Pancreas (tissue), 10 donors: ENCODE data around the gene CAPZA2. TPM values are rescaled to one million over a fixed set of nuclear protein-coding genes. Genes with fewer than 3 reads are reported as not detected.

Experiments
- ATAC-seq, 4 donors: fragments of 200-7000 bp; cut with Tn5 transposase; one replicate each; pipeline versions ENCODE4 v1.8.0 to v1.9.1; 2020; ENCODE audit warnings: mild to moderate bottlenecking in 4 of 4, moderate library complexity in 4 of 4
- DNase-seq, 6 donors: peaks; one replicate each; pipeline ENCODE4 v3.0.0-alpha.2; 2020
- FAIRE-seq: peaks from 2 replicates; lab custom pipeline; 2012; peaks lifted over from hg19 to GRCh38; lab: Jason Lieb, UNC
- H3K27ac ChIP-seq, 4 donors: fragments of 200-600 bp; sonication (generic); 1 replicate in 3 of 4; 2 replicates in 1 of 4; pipeline versions ENCODE4 v1.5.0 to v1.8.0; 2020
- H3K27me3 ChIP-seq, 4 donors: fragments of 200-600 bp; one replicate each; pipeline ENCODE4 v1.8.0; 2021
- H3K36me3 ChIP-seq, 3 donors: fragments of 200-600 bp; sonication (generic) in 1 of 3; one replicate each; pipeline versions ENCODE4 v1.5.0 to v1.8.0; 2020 to 2021
- H3K4me1 ChIP-seq, 3 donors: fragments of 200-600 bp; one replicate each; pipeline ENCODE4 v1.8.0; 2021
- H3K4me3 ChIP-seq, 4 donors: fragments of 200-600 bp; sonication (generic) in 2 of 4; one replicate each; pipeline versions ENCODE4 v1.5.0 to v1.8.0; 2020 to 2021
- H3K9me3 ChIP-seq, 4 donors: fragments of 200-600 bp; one replicate each; pipeline ENCODE4 v1.8.0; 2021
- CTCF ChIP-seq, 4 donors: fragments of 200-600 bp; sonication (generic) in 3 of 4; IDR thresholded peaks; one replicate each; pipeline versions ENCODE4 v1.5.0 to v1.8.0; 2021; ENCODE audit warnings: antibody characterized with exemption in 4 of 4
- WGBS, 2 donors: extraction: QIAGEN DNeasy Blood & Tissue Kit; methylation state at CpG; one replicate each; pipeline ENCODE4 v1.1.7; 2013; 5-methylcytosine and 5-hydroxymethylcytosine counted together
- intact Hi-C, 3 donors: fragments of 100-400 bp; cut with DNase I; formaldehyde crosslinking; loops; one replicate each; pipeline versions ENCODE4 v1.11.1 to v1.14.2; 2022
- polyA plus RNA-seq, 2 donors: library from polyadenylated mRNA; stranded (reverse); fragments of 200-250 nt; gene quantifications; one replicate each; pipeline ENCODE4 v1.2.3, GENCODE V29; 2013
- total RNA-seq, 6 donors: library from RNA; stranded (reverse); fragmentation: NEBNext Ultra II Directional in 4 of 6; extraction: Animal tissue kit (Norgen Biotek cat#: 25700) in 4 of 6; gene quantifications; one replicate each; pipeline versions ENCODE4 v1.2.1 to v1.2.4, GENCODE V29; 2021 to 2023
- donor health status: healthy with polysubstance abuse.
- donor health status: DM: no; HTN: no; CAD: no; lungs with moderate emphysema.
- donor health status: DM: no; HTN: no; CAD: no.
- donor health status: control.
- donor health status: control.
- donor health status: Bipolar disorder and iron deficiency.
- donor health status: DM: yes; HTN: yes; CAD: no.
- donor health status: DM: no; HTN: no; CAD: no.
- donor health status: DM: no; HTN: no; CAD: no.
- donor health status: DM: yes; HTN: yes; CAD: no.

Gene CAPZA2
- total and polyA plus RNA-seq, 8 donors = 10.8 to 97.9 (median 58.3) TPM

- H3K9me3 ChIP-seq = no peaks in the 10 kb centered on the region
- intact Hi-C loops = no loop called here
- no peak for TF ChIP-seq CTCF (IDR thresholded peaks at IDR 0.05)
- H3K27me3 ChIP-seq = no peaks in the 10 kb centered on the region
- H3K4me3 ChIP-seq = no peak overlapping the region
- H3K36me3 ChIP-seq = no peaks in the 10 kb centered on the region
- ATAC-seq (no peak), DNase-seq (no peak), FAIRE-seq (no peak)
- no peaks in the 10 kb centered on the region for H3K4me1 ChIP-seq
- H3K27ac ChIP-seq = no peak overlapping the region
Measured at GRCh38 chr7:116824449-116824848, 37.9 kb upstream of the CAPZA2 start.

- 92 to 94% methylated on average over 4 of the region's 4 CpGs for WGBS, 2 donors
- H3K27me3 ChIP-seq = no peaks in the 10 kb centered on the region
- intact Hi-C loops = no loop called here
Measured at GRCh38 chr7:116828281-116828680, 34.1 kb upstream of the CAPZA2 start.

GRCh38 chr7:116829041-116829440 lies 33.3 kb upstream of the CAPZA2 start:
- no peak for TF ChIP-seq CTCF (IDR thresholded peaks at IDR 0.05)
- intact Hi-C loops = no loop called here
- WGBS, 2 donors = 84 to 94% methylated on average over 3 of the region's 3 CpGs

More at GRCh38 chr7:116828281-116828680, 34.1 kb upstream of the CAPZA2 start:
- no peak overlapping the region for H3K4me3 ChIP-seq
- no peak overlapping the region for H3K27ac ChIP-seq
- no peak for DNase-seq
- TF ChIP-seq CTCF (IDR thresholded peaks at IDR 0.05) = no peak
- no peaks in the 10 kb centered on the region for H3K4me1 ChIP-seq
- no peak for FAIRE-seq
- H3K36me3 ChIP-seq = no peaks in the 10 kb centered on the region
- H3K9me3 ChIP-seq = no peaks in the 10 kb centered on the region
- no peak for ATAC-seq

GRCh38 chr7:116829493-116829892 lies 32.9 kb upstream of the CAPZA2 start:
- peak in 2 of 4 donors; percentile 24 to 51 for ATAC-seq
- intact Hi-C loops = no loop called here
- H3K4me1 ChIP-seq = no peaks in the 10 kb centered on the region
- no peak for TF ChIP-seq CTCF (IDR thresholded peaks at IDR 0.05)
- H3K27me3 ChIP-seq = no peaks in the 10 kb centered on the region
- no peaks in the 10 kb centered on the region for H3K36me3 ChIP-seq
- no peak overlapping the region for H3K4me3 ChIP-seq
- H3K9me3 ChIP-seq = no peaks in the 10 kb centered on the region
- DNase-seq = no peak
- no peak for FAIRE-seq
- H3K27ac ChIP-seq = no peak overlapping the region

More at GRCh38 chr7:116829041-116829440, 33.3 kb upstream of the CAPZA2 start:
- Histone ChIP-seq H3K4me3 (no peak overlapping the region), H3K27me3 (no peaks in the 10 kb centered on the region), H3K27ac (no peak overlapping the region), H3K9me3 (no peaks in the 10 kb centered on the region), H3K4me1 (no peaks in the 10 kb centered on the region), H3K36me3 (no peaks in the 10 kb centered on the region)
- DNase-seq = no peak
- no peak for FAIRE-seq
- no peak for ATAC-seq

- no peak for TF ChIP-seq CTCF (IDR thresholded peaks at IDR 0.05)
- no peaks in the 10 kb centered on the region for H3K4me1 ChIP-seq
- FAIRE-seq = no peak
- no peaks in the 10 kb centered on the region for H3K27me3 ChIP-seq
- intact Hi-C loops = no loop called here
- WGBS, 2 donors = 72 to 88% methylated on average over 2 of the region's 2 CpGs
- ATAC-seq = no peak
- no peak overlapping the region for H3K27ac ChIP-seq
- H3K9me3 ChIP-seq = no peaks in the 10 kb centered on the region
- no peak for DNase-seq
- no peak overlapping the region for H3K4me3 ChIP-seq
- no peaks in the 10 kb centered on the region for H3K36me3 ChIP-seq
Measured at GRCh38 chr7:116832692-116833091, 29.7 kb upstream of the CAPZA2 start.
